GM21423 (cell line): ENCODE data around the gene PRKAB2.
"Not testable (repeated sequence)": the region's sequence is repeated elsewhere in the genome, so short reads cannot be mapped to it uniquely, and the experiment has no call there.

Source experiments
- ATAC-seq: cut with Tn5 transposase; IDR thresholded peaks from one replicate; pipeline ENCODE4 v1.9.1; 2021; ENCODE audit warnings: mild to moderate bottlenecking, moderate library complexity; ENCODE audit not compliant: unreplicated experiment

PRKAB2 gene

DNA sequence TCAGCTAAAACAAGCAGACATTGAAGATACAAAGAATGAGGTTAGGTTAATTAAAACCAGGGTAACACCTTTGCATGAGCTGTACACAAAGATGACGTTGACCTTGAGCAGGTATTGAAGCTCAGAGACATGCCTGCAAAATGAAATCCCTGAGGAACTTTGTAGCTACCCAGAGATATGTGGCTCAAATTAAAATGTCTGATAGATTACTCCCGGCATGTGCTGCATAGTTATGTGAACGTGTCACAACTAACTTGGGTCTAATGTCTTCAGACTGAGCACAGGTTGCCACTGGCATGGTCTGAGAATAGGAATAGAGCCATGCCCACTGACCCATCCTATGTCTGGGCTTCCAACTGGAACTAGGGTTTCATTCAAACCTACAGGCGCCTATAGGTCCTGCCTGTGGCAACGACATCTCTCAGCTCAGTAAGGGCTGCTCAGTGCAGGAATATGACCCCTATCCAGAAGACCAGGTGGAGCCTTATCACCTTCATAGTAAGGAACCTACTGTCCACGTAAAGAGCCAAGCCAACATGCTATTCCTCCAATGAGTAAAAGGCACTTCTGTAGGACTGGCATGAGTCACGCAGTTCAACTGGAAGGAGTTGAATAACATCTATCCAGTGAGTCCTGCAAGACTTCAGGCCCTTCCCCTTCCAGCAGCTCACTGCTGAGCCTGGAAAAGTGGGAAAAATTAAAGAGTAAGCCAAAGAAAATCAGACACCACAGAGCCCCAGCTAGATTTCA is 60.7 kb downstream of the PRKAB2 start:
- ATAC-seq, result no peak

DNA sequence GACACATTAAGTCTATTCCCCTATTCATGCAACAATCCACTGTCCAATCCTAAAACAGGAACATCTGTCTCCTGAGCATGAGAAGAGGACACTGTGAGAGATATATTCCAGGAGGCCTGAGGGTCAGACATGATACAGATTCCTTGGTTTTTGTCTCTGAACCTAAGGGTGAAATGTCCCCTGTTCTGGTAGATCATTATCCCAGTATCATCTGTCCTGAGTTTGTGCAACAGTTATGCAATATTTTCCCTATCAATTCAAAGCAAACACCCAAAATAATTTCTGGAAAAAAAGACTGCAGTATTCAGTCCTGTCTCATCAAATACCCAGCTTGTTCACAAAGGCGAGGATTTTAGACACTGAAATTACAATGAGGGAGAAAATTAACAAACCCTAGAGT is 61.4 kb downstream of the PRKAB2 start:
- no peak for ATAC-seq

DNA sequence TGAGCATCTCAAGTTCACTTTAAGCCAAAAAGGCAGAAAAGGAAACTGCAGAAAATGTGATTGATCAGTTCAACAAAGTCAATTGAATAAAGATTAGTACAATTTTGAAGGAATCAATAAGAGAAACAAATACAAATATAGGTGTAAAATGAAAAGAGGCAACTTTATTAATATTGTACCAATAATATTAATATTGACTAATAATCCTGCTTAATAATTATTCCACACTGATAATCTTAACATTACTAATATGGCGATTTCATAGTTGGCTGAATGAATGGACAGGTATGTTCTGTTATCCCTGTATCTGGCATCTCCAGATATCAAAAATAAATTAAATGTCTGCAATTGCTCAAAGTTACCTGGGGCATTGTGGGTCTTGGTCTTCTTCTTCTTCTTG is 61.8 kb downstream of the PRKAB2 start:
- ATAC-seq, result no peak

DNA sequence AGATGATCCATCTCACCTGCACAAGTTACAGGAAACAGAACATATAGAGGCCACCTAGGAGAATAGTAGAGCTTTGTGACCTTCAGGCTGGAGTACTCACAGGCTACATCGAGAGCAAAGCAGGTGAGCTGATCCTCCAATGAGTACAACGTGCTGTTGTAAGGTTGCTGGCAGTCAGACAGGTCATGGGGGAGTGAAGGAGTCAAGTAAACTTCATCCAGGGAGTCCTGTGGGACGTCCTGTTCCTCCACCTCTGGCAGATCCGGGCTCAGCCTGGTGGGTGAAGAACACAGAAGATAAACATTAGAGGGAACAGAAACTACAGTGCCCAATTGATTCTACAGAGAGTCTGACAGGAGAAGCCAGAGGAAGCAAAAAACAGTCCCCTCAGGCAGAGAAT is 62.5 kb downstream of the PRKAB2 start:
- ATAC-seq, result no peak

DNA sequence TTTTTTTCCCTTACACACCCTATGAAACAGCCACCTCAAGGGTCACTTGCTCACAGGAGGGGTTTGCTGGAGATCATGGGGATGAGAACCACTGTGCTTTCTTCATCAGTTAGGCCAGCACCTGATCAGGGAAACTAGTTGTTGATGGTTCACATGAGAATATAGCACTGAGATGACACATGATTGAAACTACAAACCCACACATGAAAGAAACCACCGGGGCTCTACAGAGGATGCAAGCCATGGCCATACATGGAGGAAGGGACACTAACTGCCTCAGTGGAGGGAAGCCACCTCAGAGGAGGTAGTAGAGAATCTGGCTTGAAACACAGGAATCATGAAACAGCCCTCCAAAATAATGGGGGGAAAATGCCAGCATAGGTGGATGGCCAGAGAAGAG is 63.2 kb downstream of the PRKAB2 start:
- ATAC-seq, result peak; percentile 67

GRCh38 chr1:147106407-147106881 is 65.8 kb downstream of the PRKAB2 start:
- not testable (repeated sequence) for ATAC-seq

DNA sequence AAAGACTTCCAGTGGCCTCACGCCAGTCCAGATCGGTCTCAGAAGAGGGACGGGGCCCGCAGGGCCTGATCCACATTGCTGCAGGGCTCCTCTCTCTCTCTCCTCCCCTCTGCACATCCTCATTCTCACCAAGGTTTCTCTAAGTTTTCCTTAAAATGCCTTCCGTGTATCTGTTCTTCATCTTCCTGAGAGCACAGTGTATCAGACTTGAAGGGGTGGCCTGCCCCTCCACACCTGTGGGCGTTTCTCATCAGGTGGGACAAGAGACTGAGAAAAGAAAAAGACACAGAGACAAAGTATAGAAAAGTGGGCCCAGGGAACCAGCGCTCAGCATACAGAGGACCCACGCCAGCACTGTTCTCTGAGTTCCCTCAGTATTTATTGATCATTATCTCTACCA is 66.4 kb downstream of the PRKAB2 start:
- ATAC-seq, result no peak
